Hematopoietic multipotent progenitor cell (in vitro differentiated cells): ENCODE measurements around the gene SFXN2. TPM values are rescaled to one million over a fixed set of nuclear protein-coding genes. Genes with fewer than 3 reads are reported as not detected.
"Not testable (repeated sequence)": the region's sequence is repeated elsewhere in the genome, so short reads cannot be mapped to it uniquely, and the experiment has no call there.

Experiments
- DNase-seq, 3 donors: peaks; one replicate each; pipeline ENCODE4 v3.0.0-alpha.2; 2011 to 2015; ENCODE audit warnings: low read depth in 2 of 3, low spot score in 2 of 3
- total RNA-seq: library from RNA; depleted of rRNA; stranded (reverse); fragments of >200 nt; gene quantifications from one replicate; pipeline ENCODE4 v1.2.3, GENCODE V29; 2012

The SFXN2 gene
- total RNA-seq, 1 donor, result 14.5 TPM

- peak in 1 of 3 donors; percentile 9 for DNase-seq
Measured at GRCh38 chr10:102744374-102745051, 30.1 kb downstream of the SFXN2 start.

- no peak for DNase-seq
Measured at GRCh38 chr10:102745157-102745556, 30.7 kb downstream of the SFXN2 start.

- DNase-seq, result no peak
Measured at GRCh38 chr10:102752266-102752930, 38.0 kb downstream of the SFXN2 start.

GRCh38 chr10:102752934-102753664 lies 38.7 kb downstream of the SFXN2 start:
- DNase-seq, result peak in 2 of 3 donors; percentile 52 to 57

GRCh38 chr10:102753718-102754117 lies 39.3 kb downstream of the SFXN2 start:
- no peak for DNase-seq

GRCh38 chr10:102757323-102757722 lies 42.9 kb downstream of the SFXN2 start:
- no peak for DNase-seq

GRCh38 chr10:102758240-102758932 lies 44.0 kb downstream of the SFXN2 start:
- no peak for DNase-seq

GRCh38 chr10:102758933-102759262 lies 44.5 kb downstream of the SFXN2 start:
- not testable (repeated sequence) for DNase-seq

- no peak for DNase-seq
Measured at GRCh38 chr10:102759497-102760210, 45.2 kb downstream of the SFXN2 start.

GRCh38 chr10:102761981-102762380 lies 47.5 kb downstream of the SFXN2 start:
- no peak for DNase-seq

GRCh38 chr10:102762401-102763015 lies 48.1 kb downstream of the SFXN2 start:
- no peak for DNase-seq

- DNase-seq, result peak in 1 of 3 donors; percentile 14
Measured at GRCh38 chr10:102763037-102763607, 48.7 kb downstream of the SFXN2 start.

GRCh38 chr10:102764470-102765161 lies 50.2 kb downstream of the SFXN2 start:
- DNase-seq, result no peak

GRCh38 chr10:102765336-102765735 lies 50.9 kb downstream of the SFXN2 start:
- no peak for DNase-seq

- DNase-seq, result no peak
Measured at GRCh38 chr10:102767428-102768160, 53.2 kb downstream of the SFXN2 start.

GRCh38 chr10:102769375-102770107 lies 55.1 kb downstream of the SFXN2 start:
- no peak for DNase-seq

- no peak for DNase-seq
Measured at GRCh38 chr10:102770108-102770482, 55.7 kb downstream of the SFXN2 start.

GRCh38 chr10:102770792-102771191 lies 56.4 kb downstream of the SFXN2 start:
- no peak for DNase-seq
